ENCODE results near the gene ATG9B.

Gene ATG9B, protein sequence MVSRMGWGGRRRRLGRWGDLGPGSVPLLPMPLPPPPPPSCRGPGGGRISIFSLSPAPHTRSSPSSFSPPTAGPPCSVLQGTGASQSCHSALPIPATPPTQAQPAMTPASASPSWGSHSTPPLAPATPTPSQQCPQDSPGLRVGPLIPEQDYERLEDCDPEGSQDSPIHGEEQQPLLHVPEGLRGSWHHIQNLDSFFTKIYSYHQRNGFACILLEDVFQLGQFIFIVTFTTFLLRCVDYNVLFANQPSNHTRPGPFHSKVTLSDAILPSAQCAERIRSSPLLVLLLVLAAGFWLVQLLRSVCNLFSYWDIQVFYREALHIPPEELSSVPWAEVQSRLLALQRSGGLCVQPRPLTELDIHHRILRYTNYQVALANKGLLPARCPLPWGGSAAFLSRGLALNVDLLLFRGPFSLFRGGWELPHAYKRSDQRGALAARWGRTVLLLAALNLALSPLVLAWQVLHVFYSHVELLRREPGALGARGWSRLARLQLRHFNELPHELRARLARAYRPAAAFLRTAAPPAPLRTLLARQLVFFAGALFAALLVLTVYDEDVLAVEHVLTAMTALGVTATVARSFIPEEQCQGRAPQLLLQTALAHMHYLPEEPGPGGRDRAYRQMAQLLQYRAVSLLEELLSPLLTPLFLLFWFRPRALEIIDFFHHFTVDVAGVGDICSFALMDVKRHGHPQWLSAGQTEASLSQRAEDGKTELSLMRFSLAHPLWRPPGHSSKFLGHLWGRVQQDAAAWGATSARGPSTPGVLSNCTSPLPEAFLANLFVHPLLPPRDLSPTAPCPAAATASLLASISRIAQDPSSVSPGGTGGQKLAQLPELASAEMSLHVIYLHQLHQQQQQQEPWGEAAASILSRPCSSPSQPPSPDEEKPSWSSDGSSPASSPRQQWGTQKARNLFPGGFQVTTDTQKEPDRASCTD

GRCh38 chr7:151024435-151025056 is at the start of gene ATG9B:
Gene ATG9B (minus strand): TSS chr7:151024494. CDS start chr7:151024423, 71 bp downstream.
- no peak for DNase-seq (ENCODE audit: low read depth)

- DNase-seq (ENCODE audit: low read depth), result no peak
Measured at GRCh38 chr7:151073990-151074389, 49.7 kb upstream of the ATG9B start.

GRCh38 chr7:151071032-151071866 is 47.0 kb upstream of the ATG9B start:
- DNase-seq (ENCODE audit: low read depth), result no peak

- DNase-seq (ENCODE audit: low read depth), result no peak
Measured at GRCh38 chr7:151070574-151070960, 46.3 kb upstream of the ATG9B start.

GRCh38 chr7:151069841-151070573 is 45.7 kb upstream of the ATG9B start:
- DNase-seq (ENCODE audit: low read depth), result no peak

GRCh38 chr7:151068069-151068773 is 43.9 kb upstream of the ATG9B start:
- no peak for DNase-seq (ENCODE audit: low read depth)

GRCh38 chr7:151066273-151066974 is 42.1 kb upstream of the ATG9B start:
- no peak for DNase-seq (ENCODE audit: low read depth)

- DNase-seq (ENCODE audit: low read depth), result no peak
Measured at GRCh38 chr7:151065516-151065915, 41.2 kb upstream of the ATG9B start.

- no peak for DNase-seq (ENCODE audit: low read depth)
Measured at GRCh38 chr7:151064993-151065392, 40.7 kb upstream of the ATG9B start.

- DNase-seq (ENCODE audit: low read depth), result no peak
Measured at GRCh38 chr7:151064454-151064853, 40.2 kb upstream of the ATG9B start.

DNA sequence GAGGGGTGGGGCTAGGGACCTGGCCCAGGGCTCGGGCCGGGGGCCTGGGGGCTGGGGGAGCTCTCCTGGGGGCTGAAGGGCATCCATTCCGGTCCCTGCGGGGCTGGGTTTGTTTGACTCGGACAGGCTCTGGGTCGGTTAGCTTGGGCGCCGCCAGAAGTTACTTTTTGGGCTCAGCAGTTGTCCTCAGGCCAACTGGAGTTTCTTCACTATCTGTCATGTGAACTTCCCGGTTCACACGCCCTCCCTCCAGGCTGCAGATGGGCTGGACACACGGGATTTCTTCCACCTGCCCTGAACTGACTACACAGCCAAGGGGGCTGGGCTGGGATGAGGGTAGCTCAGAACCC is 38.9 kb upstream of the ATG9B start:
- no peak for DNase-seq (ENCODE audit: low read depth)

GRCh38 chr7:151062399-151063211 is 38.3 kb upstream of the ATG9B start:
- DNase-seq (ENCODE audit: low read depth), result no peak

DNA sequence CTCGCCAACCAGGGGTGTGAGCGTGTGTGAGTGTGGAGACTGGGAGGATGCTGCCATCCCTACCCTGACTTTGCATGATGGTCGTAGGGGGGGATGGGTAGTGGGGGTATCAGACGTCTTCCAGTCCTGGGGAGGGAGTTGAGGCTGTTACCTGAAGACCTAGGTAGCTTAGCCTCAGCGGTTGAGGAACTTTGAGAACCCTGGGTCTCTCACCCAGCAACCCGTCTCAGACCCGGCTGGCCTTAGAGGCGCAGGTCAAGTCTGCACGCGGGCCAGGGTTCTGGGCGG is 37.8 kb upstream of the ATG9B start:
- DNase-seq (ENCODE audit: low read depth), result no peak

GRCh38 chr7:151061213-151062110 is 37.2 kb upstream of the ATG9B start:
- DNase-seq (ENCODE audit: low read depth), result no peak

- DNase-seq (ENCODE audit: low read depth), result no peak
Measured at GRCh38 chr7:151060416-151061212, 36.3 kb upstream of the ATG9B start.

DNA sequence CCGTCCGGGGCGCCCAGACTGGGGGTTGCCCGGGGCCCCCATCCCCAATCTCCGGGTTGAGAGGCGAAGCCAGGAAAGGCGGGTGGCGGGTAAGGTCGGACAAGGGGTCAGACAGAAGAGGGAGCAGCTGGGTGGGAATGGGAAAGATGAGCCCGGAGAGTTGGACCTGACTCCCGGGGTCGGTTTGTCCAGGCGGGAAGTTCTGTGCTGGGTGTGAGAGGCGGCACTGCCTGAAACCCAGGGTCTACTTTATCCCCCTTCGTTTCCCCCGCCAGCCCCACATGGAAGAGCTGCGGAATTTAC is 35.8 kb upstream of the ATG9B start:
- DNase-seq (ENCODE audit: low read depth), result no peak

DNA sequence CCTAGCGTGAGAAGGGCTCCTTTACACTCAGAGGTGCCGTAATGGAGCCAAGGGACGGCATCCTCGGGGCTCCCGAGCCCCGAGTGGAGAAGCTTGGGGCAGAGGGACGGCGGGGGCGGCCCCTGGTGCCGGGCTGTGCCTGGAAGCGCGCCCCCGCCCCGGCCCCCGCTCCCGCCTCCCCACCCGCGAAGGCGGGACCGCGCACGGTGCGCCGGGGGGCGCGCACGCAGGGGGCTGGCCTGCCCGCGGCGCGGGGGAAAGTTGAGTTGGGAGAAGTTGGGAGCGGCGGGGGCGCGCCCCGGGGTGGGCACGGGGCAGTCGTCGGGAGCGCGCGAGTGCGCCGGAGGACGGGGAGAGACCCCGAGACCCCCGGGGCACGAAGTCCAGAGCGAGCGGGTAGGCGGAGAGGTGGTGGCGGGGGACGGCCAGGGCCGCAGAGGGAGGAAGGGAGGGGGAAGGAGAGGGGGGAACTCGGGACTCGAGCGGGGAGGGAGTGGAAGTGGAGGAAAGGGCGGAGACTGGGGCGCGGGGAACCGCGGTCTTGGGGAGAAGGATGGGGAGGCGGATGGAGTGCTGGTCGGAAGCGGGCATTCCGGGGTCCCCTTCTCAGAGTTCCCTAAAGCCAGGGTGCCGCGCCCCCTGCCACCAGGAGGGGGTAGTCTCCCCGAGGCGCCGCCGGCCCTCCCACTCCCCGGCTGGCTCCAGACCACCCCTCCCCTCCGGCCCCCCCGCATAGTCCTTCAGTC is 35.2 kb upstream of the ATG9B start, which contains the start of gene SLC4A2:
Gene SLC4A2 (plus strand): TSS at position 223 of the 746 bp plus-strand sequence. CDS start 2,399 bp downstream, outside the sequence.
- peak; percentile 64 for DNase-seq (ENCODE audit: low read depth)

Measured in activated T-cell treated with anti-CD3 and anti-CD28 coated beads for 24 hours (primary cell).